HCT116 (cell line): ENCODE measurements around the gene ADK. TPM values are rescaled to one million over a fixed set of nuclear protein-coding genes. Genes with fewer than 3 reads are reported as not detected.

ENCODE experiments used
- ATAC-seq: fragments of 200-7000 bp; cut with Tn5 transposase; 2 replicates; pipeline ENCODE4 v1.9.1; 2020; ENCODE audit warnings: mild to moderate bottlenecking, moderate library complexity
- BruUV-seq: library from RNA; stranded (reverse); fragments of 400-500 nt; replicated peaks from 2 replicates; lab custom pipeline; 2021; lab: Mats Ljungman, UMichigan
- CTCF ChIA-PET: fragments of 300-600 bp; sonication (Branson Sonifier 250); formaldehyde crosslinking; loops from one replicate; lab custom pipeline; 2021; ENCODE audit warnings: antibody characterized with exemption; lab: Charles Lee
- POLR2A ChIA-PET: fragments of 300-600, 350-600 bp; sonication (Branson Sonifier 250); formaldehyde crosslinking; loops from one replicate; lab custom pipeline; 2021; ENCODE audit warnings: antibody characterized with exemption; lab: Charles Lee
- RAD21 ChIA-PET, 2 experiments: fragments of 300-600 bp; sonication (Branson Sonifier 250); formaldehyde crosslinking; loops; one replicate each; lab custom pipeline; 2023; ENCODE audit warnings: low total read pairs in 2 of 2; ENCODE audit not compliant: uncharacterized antibody in 2 of 2, unreplicated experiment in 2 of 2, low non-redundant PET in 1 of 2; lab: Charles Lee
- DNase-seq: peaks from one replicate; pipeline ENCODE4 v3.0.0-alpha.2; 2010; ENCODE audit warnings: low read depth, low spot score
- H2AFZ ChIP-seq: fragments of 200-600 bp; shearing (Covaris generic), sonication (generic); 2 replicates; pipeline ENCODE4 v1.6.1; 2017; ENCODE audit warnings: low read depth, mixed run types, mixed read lengths, antibody characterized with exemption, low read length; ENCODE audit not compliant: poor library complexity, severe bottlenecking
- H3K27ac ChIP-seq: 2 replicates; pipeline ENCODE4 v1.5.1; 2012; ENCODE audit warnings: low read depth, low read length
- H3K27me3 ChIP-seq: fragments of 200-600 bp; sonication (generic); 2 replicates; pipeline ENCODE4 v1.6.1; 2016; ENCODE audit warnings: mixed run types, low read length, mixed read lengths; ENCODE audit not compliant: insufficient read depth
- H3K36me3 ChIP-seq, 2 experiments: fragments of 200-500 bp in 1 of 2; fragments of 200-600 bp in 1 of 2; sonication (Bioruptor generic) in 1 of 2; sonication (generic) in 1 of 2; 2 replicates each; pipeline versions ENCODE4 v1.5.1 to v1.6.1; 2014 to 2016; ENCODE audit warnings: low read length in 2 of 2, inconsistent platforms in 1 of 2, mixed read lengths in 1 of 2, mixed run types in 1 of 2; ENCODE audit not compliant: insufficient read depth in 2 of 2, control insufficient read depth in 1 of 2
- H3K4me1 ChIP-seq, 2 experiments: fragments of 200-600 bp in 1 of 2; sonication (generic) in 1 of 2; 2 replicates each; pipeline versions ENCODE4 v1.5.1 to v1.6.1; 2012 to 2017; ENCODE audit warnings: low read length in 2 of 2, inconsistent platforms in 1 of 2, mild to moderate bottlenecking in 1 of 2, mixed read lengths in 1 of 2, mixed run types in 1 of 2, moderate library complexity in 1 of 2; ENCODE audit not compliant: insufficient read depth in 2 of 2, control insufficient read depth in 1 of 2
- H3K4me2 ChIP-seq: fragments of 200-600 bp; sonication (generic); 2 replicates; pipeline ENCODE4 v1.6.1; 2017; ENCODE audit warnings: mixed run types, low read length, mixed read lengths
- H3K4me3 ChIP-seq, 2 experiments: fragments of 200-600 bp in 1 of 2; sonication (generic) in 1 of 2; replicated peaks in 1 of 2; 2 replicates each; pipeline ENCODE4 v1.5.1; 2011 to 2016; ENCODE audit warnings: low read length in 2 of 2, control low read depth in 1 of 2, low read depth in 1 of 2, mild to moderate bottlenecking in 1 of 2, mixed read lengths in 1 of 2, mixed run types in 1 of 2
- H3K79me2 ChIP-seq: fragments of 200-600 bp; sonication (generic); 2 replicates; pipeline ENCODE4 v1.6.1; 2017; ENCODE audit warnings: mild to moderate bottlenecking, mixed run types, low read length, moderate library complexity, mixed read lengths; ENCODE audit not compliant: insufficient read depth
- H3K9ac ChIP-seq: fragments of 200-600 bp; sonication (generic); 2 replicates; pipeline ENCODE4 v1.6.1; 2016; ENCODE audit warnings: low read length, mixed read lengths
- H3K9me2 ChIP-seq: fragments of 200-600 bp; sonication (generic), shearing (Covaris generic); 2 replicates; pipeline ENCODE4 v1.6.1; 2017; ENCODE audit warnings: mixed run types, mild to moderate bottlenecking, moderate library complexity; ENCODE audit not compliant: insufficient read depth
- H3K9me3 ChIP-seq, 2 experiments: fragments of 200-500 bp in 1 of 2; fragments of 200-600 bp in 1 of 2; sonication (Bioruptor generic) in 1 of 2; sonication (generic) in 1 of 2; 2 replicates each; pipeline ENCODE4 v1.6.1; 2014 to 2017; ENCODE audit warnings: low read length in 2 of 2, mixed read lengths in 2 of 2, inconsistent platforms in 1 of 2, low read depth in 1 of 2, mild to moderate bottlenecking in 1 of 2, mixed run types in 1 of 2, moderate library complexity in 1 of 2; ENCODE audit not compliant: control insufficient read depth in 1 of 2, insufficient read depth in 1 of 2
- H4K20me1 ChIP-seq: fragments of 200-600 bp; sonication (generic), shearing (Covaris generic); 2 replicates; pipeline ENCODE4 v1.6.1; 2017; ENCODE audit warnings: mixed run types, mild to moderate bottlenecking, moderate library complexity; ENCODE audit not compliant: insufficient read depth
- CEBPB ChIP-seq: IDR thresholded peaks from 2 replicates; pipeline ENCODE4 v1.6.1; 2012; ENCODE audit warnings: low read depth
- ELF1 ChIP-seq: IDR thresholded peaks from 2 replicates; pipeline ENCODE4 v1.6.1; 2012; ENCODE audit warnings: low read depth, borderline replicate concordance
- EZH2 ChIP-seq: fragments of 200-600 bp; sonication (generic); IDR thresholded peaks from 2 replicates; pipeline ENCODE4 v1.6.1; 2017; ENCODE audit warnings: antibody characterized with exemption, mixed run types
- JUND ChIP-seq: IDR thresholded peaks from 2 replicates; pipeline ENCODE4 v1.6.1; 2012
- MAX ChIP-seq: IDR thresholded peaks from 2 replicates; pipeline ENCODE4 v1.6.1; 2012
- POLR2A ChIP-seq: IDR thresholded peaks from 2 replicates; pipeline ENCODE4 v1.7.0; 2011; ENCODE audit warnings: borderline replicate concordance; ENCODE audit not compliant: insufficient read depth, insufficient read length; ENCODE audit errors: extremely low read depth
- POLR2AphosphoS5 ChIP-seq: IDR thresholded peaks from 2 replicates; pipeline ENCODE4 v1.6.1; 2011; ENCODE audit warnings: mild to moderate bottlenecking, low read depth, low read length, moderate library complexity
- RAD21 ChIP-seq: IDR thresholded peaks from 2 replicates; pipeline ENCODE4 v1.6.1; 2012; ENCODE audit warnings: low read depth, mild to moderate bottlenecking
- REST ChIP-seq: IDR thresholded peaks from 2 replicates; pipeline ENCODE4 v1.6.1; 2012; ENCODE audit warnings: low read depth
- SIN3A ChIP-seq: IDR thresholded peaks from 2 replicates; pipeline ENCODE4 v1.6.1; 2012; ENCODE audit warnings: low read depth
- SP1 ChIP-seq: IDR thresholded peaks from 2 replicates; pipeline ENCODE4 v1.6.1; 2012; ENCODE audit warnings: low read depth
- SRF ChIP-seq: IDR thresholded peaks from 2 replicates; pipeline ENCODE4 v1.6.1; 2012; ENCODE audit warnings: low read depth
- YY1 ChIP-seq: IDR thresholded peaks from 2 replicates; pipeline ENCODE4 v1.6.1; 2011; ENCODE audit warnings: low read length, low read depth, moderate library complexity, mild to moderate bottlenecking; ENCODE audit not compliant: insufficient replicate concordance; ENCODE audit errors: extremely low read depth
- ZFX ChIP-seq: fragments of 450-650 bp; IDR thresholded peaks from 2 replicates; pipeline ENCODE4 v1.6.1; 2017
- ZNF274 ChIP-seq: fragments of 200-500 bp; sonication (Bioruptor generic); IDR thresholded peaks from 2 replicates; pipeline ENCODE4 v1.6.1; 2014; ENCODE audit warnings: mild to moderate bottlenecking, low read depth, low read length, inconsistent platforms
- intact Hi-C: fragments of 100-400 bp; cut with micrococcal nuclease; formaldehyde crosslinking; loops from 2 replicates; pipeline ENCODE4 v1.10.0; 2022
- total RNA-seq: library from RNA; stranded (reverse); gene quantifications from one replicate; pipeline ENCODE4 v1.2.1, GENCODE V29; 2021; ENCODE audit not compliant: unreplicated experiment

ADK gene
- total RNA-seq, 1 experiment from 2014 or later, result 55.0 TPM

GRCh38 chr10:74745449-74745848, 594.4 kb downstream of the ADK start:
- BruUV-seq, result no TSS peak
- DNase-seq (no peak), ATAC-seq (no peak)
- Histone ChIP-seq H3K9ac (no peak overlapping the region), H3K4me3 (no peak overlapping the region), H2AFZ (no peak overlapping the region), H3K27me3 (no peaks in the 10 kb centered on the region), H4K20me1 (no peaks in the 10 kb centered on the region), H3K36me3 (no peaks in the 10 kb centered on the region), H3K27ac (no peak overlapping the region), H3K4me2 (no peak overlapping the region), H3K79me2 (no peaks in the 10 kb centered on the region), H3K4me1 (no peaks in the 10 kb centered on the region), H3K9me2 (no peaks in the 10 kb centered on the region), H3K9me3 (no peaks in the 10 kb centered on the region)
- no peak for TF ChIP-seq REST
- no peak for TF ChIP-seq SIN3A
- TF ChIP-seq ELF1, result no peak
- ChIA-PET CTCF (no interaction called here), POLR2A (no interaction called here), RAD21 (no interaction called here)
- intact Hi-C loops, result no loop called here

GRCh38 chr10:74746813-74747212, 595.8 kb downstream of the ADK start:
- BruUV-seq, result no TSS peak
- ATAC-seq, result no peak
- Histone ChIP-seq H3K4me1 (no peaks in the 10 kb centered on the region), H3K79me2 (no peaks in the 10 kb centered on the region), H3K4me2 (no peak overlapping the region), H3K9ac (no peak overlapping the region), H3K36me3 (no peaks in the 10 kb centered on the region), H3K9me3 (no peaks in the 10 kb centered on the region), H2AFZ (no peak overlapping the region), H3K9me2 (no peaks in the 10 kb centered on the region), H4K20me1 (no peaks in the 10 kb centered on the region), H3K27ac (no peak overlapping the region), H3K27me3 (no peaks in the 10 kb centered on the region), H3K4me3 (no peak overlapping the region)
- DNase-seq, result no peak
- intact Hi-C loops, result no loop called here
- ChIA-PET POLR2A (no interaction called here), CTCF (no interaction called here), RAD21 (no interaction called here)
- TF ChIP-seq POLR2AphosphoS5 (no peak), SRF (no peak), JUND (no peak), RAD21 (no peak), ZNF274 (no peak), POLR2A (no peak), SIN3A (no peak), ZFX (no peak), YY1 (no peak), MAX (no peak), EZH2 (no peak), SP1 (no peak), REST (no peak), CEBPB (no peak)
